ENCODE data around the gene BAK1.

DNA sequence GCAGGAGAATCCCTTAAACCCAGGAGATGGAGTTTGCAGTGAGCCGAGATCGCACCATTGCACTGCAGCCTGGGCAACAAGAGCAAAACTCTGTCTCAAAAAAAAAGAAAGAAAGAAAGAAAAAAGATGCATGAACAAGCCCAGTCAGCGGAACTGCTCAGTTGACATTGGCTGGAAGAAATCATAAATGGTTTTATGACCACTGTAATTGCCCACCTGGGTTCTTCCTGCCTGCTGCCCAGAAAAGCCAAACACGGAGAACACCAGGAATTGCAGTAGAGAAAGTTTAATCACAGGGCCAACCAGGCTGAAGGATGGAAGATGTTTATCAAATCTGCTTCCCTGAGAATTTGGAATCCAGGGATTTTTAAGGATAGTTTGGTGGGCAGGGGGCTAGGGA is 22.7 kb downstream of the BAK1 start:
- TF ChIP-seq, protein P1, sequence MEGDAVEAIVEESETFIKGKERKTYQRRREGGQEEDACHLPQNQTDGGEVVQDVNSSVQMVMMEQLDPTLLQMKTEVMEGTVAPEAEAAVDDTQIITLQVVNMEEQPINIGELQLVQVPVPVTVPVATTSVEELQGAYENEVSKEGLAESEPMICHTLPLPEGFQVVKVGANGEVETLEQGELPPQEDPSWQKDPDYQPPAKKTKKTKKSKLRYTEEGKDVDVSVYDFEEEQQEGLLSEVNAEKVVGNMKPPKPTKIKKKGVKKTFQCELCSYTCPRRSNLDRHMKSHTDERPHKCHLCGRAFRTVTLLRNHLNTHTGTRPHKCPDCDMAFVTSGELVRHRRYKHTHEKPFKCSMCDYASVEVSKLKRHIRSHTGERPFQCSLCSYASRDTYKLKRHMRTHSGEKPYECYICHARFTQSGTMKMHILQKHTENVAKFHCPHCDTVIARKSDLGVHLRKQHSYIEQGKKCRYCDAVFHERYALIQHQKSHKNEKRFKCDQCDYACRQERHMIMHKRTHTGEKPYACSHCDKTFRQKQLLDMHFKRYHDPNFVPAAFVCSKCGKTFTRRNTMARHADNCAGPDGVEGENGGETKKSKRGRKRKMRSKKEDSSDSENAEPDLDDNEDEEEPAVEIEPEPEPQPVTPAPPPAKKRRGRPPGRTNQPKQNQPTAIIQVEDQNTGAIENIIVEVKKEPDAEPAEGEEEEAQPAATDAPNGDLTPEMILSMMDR (IDR thresholded peaks at IDR 0.05; ENCODE audit: insufficient read depth, low read depth, low read length) = no peak
- no peak for TF ChIP-seq EZH2 (IDR thresholded peaks at IDR 0.05; ENCODE audit: insufficient read depth, low read length)
